HEK293 (cell line): ENCODE data around the gene THSD7A.

Experiments
- CTCF ChIA-PET: fragments of 350-600 bp; formaldehyde crosslinking; extraction: SDS; loops from one replicate; lab custom pipeline; 2021; ENCODE audit warnings: antibody characterized with exemption; lab: Yijun Ruan, JAX
- POLR2A ChIA-PET: fragments of 300-600 bp; formaldehyde crosslinking; extraction: SDS; loops from one replicate; lab custom pipeline; 2020; ENCODE audit warnings: antibody characterized with exemption, inconsistent platforms; lab: Yijun Ruan, JAX
- H3K27ac ChIP-seq: fragments of 200-500 bp; sonication (Bioruptor generic); 2 replicates; pipeline ENCODE4 v1.5.1; 2014; ENCODE audit warnings: low read depth, low read length, control low read depth, inconsistent platforms; ENCODE audit errors: extremely low read depth
- H3K36me3 ChIP-seq, 2 experiments: fragments of 200-500 bp in 1 of 2; sonication (Bioruptor generic) in 1 of 2; 1 replicate in 1 of 2; 2 replicates in 1 of 2; pipeline ENCODE4 v1.5.1; 2014 to 2017; ENCODE audit warnings: inconsistent platforms in 2 of 2, low read length in 2 of 2; ENCODE audit not compliant: control insufficient read depth in 2 of 2, insufficient read depth in 1 of 2
- H3K4me1 ChIP-seq: fragments of 200-500 bp; sonication (Bioruptor generic); 2 replicates; pipeline ENCODE4 v1.5.1; 2014; ENCODE audit warnings: mild to moderate bottlenecking, low read length, inconsistent platforms; ENCODE audit not compliant: control insufficient read depth, insufficient read depth
- H3K4me3 ChIP-seq: 2 replicates; pipeline ENCODE4 v1.5.1; 2011; ENCODE audit warnings: low read depth, mild to moderate bottlenecking, control low read depth, low read length, moderate library complexity
- H3K9me3 ChIP-seq: fragments of 200-500 bp; sonication (Bioruptor generic); 2 replicates; pipeline ENCODE4 v1.5.1; 2014; ENCODE audit warnings: low read depth, low read length, inconsistent platforms; ENCODE audit not compliant: control insufficient read depth, insufficient read depth
- BCL11B ChIP-seq: fragments of 450-650 bp; formaldehyde crosslinking; IDR thresholded peaks from 2 replicates; pipeline ENCODE4 v1.5.1; 2016; ENCODE audit warnings: low read depth, missing biosample characterization, missing genetic modification characterization
- PRDM2 ChIP-seq: fragments of 450-650 bp; formaldehyde crosslinking; IDR thresholded peaks from 2 replicates; pipeline ENCODE4 v1.5.1; 2016; ENCODE audit warnings: missing biosample characterization, missing genetic modification characterization, borderline replicate concordance
- ZBTB10 ChIP-seq: fragments of 450-650 bp; formaldehyde crosslinking; IDR thresholded peaks from 2 replicates; pipeline ENCODE4 v1.5.1; 2016; ENCODE audit warnings: missing biosample characterization, missing genetic modification characterization
- ZBTB6 ChIP-seq: fragments of 450-650 bp; formaldehyde crosslinking; IDR thresholded peaks from 2 replicates; pipeline ENCODE4 v1.5.1; 2017; ENCODE audit warnings: missing biosample characterization, missing genetic modification characterization
- ZEB2 ChIP-seq: fragments of 450-650 bp; formaldehyde crosslinking; IDR thresholded peaks from 2 replicates; pipeline ENCODE4 v1.5.1; 2016; ENCODE audit warnings: missing biosample characterization, missing genetic modification characterization
- ZNF26 ChIP-seq: fragments of 450-650 bp; formaldehyde crosslinking; IDR thresholded peaks from 2 replicates; pipeline ENCODE4 v1.5.1; 2016; ENCODE audit warnings: missing biosample characterization, missing genetic modification characterization
- ZNF37A ChIP-seq: fragments of 450-650 bp; IDR thresholded peaks from 2 replicates; pipeline ENCODE4 v1.5.1; 2018; ENCODE audit warnings: missing biosample characterization, missing genetic modification characterization
- ZNF391 ChIP-seq: fragments of 450-650 bp; formaldehyde crosslinking; IDR thresholded peaks from 2 replicates; pipeline ENCODE4 v1.5.1; 2016; ENCODE audit warnings: low read depth, missing biosample characterization, missing genetic modification characterization, borderline replicate concordance
- ZNF394 ChIP-seq: fragments of 450-650 bp; formaldehyde crosslinking; IDR thresholded peaks from 2 replicates; pipeline ENCODE4 v1.5.1; 2016; ENCODE audit warnings: missing biosample characterization, missing genetic modification characterization, mild to moderate bottlenecking, moderate library complexity, borderline replicate concordance
- ZNF530 ChIP-seq: fragments of 450-650 bp; formaldehyde crosslinking; IDR thresholded peaks from 2 replicates; pipeline ENCODE4 v1.5.1; 2016; ENCODE audit warnings: low read depth, missing biosample characterization, missing genetic modification characterization
- ZNF555 ChIP-seq: fragments of 450-650 bp; formaldehyde crosslinking; conservative IDR thresholded peaks from 2 replicates; pipeline ENCODE4 v1.5.1; 2017; ENCODE audit warnings: missing biosample characterization, mild to moderate bottlenecking, missing genetic modification characterization, inconsistent platforms
- ZNF626 ChIP-seq: fragments of 450-650 bp; sonication (Bioruptor Pico); formaldehyde crosslinking; IDR thresholded peaks from 2 replicates; pipeline ENCODE4 v1.5.1; 2018; ENCODE audit warnings: missing biosample characterization, missing genetic modification characterization, inconsistent platforms
- ZNF670 ChIP-seq: fragments of 450-650 bp; formaldehyde crosslinking; IDR thresholded peaks from 2 replicates; pipeline ENCODE4 v1.5.1; 2016; ENCODE audit warnings: missing biosample characterization, missing genetic modification characterization, low read depth
- ZSCAN30 ChIP-seq: fragments of 450-650 bp; IDR thresholded peaks from 2 replicates; pipeline ENCODE4 v1.5.1; 2018; ENCODE audit warnings: missing biosample characterization, mild to moderate bottlenecking, missing genetic modification characterization, moderate library complexity
- TF ChIP-seq, protein P1 (sequence below): fragments of 450-650 bp; formaldehyde crosslinking; IDR thresholded peaks from 2 replicates; pipeline ENCODE4 v1.5.1; 2016; ENCODE audit warnings: missing biosample characterization, missing genetic modification characterization

THSD7A gene

DNA sequence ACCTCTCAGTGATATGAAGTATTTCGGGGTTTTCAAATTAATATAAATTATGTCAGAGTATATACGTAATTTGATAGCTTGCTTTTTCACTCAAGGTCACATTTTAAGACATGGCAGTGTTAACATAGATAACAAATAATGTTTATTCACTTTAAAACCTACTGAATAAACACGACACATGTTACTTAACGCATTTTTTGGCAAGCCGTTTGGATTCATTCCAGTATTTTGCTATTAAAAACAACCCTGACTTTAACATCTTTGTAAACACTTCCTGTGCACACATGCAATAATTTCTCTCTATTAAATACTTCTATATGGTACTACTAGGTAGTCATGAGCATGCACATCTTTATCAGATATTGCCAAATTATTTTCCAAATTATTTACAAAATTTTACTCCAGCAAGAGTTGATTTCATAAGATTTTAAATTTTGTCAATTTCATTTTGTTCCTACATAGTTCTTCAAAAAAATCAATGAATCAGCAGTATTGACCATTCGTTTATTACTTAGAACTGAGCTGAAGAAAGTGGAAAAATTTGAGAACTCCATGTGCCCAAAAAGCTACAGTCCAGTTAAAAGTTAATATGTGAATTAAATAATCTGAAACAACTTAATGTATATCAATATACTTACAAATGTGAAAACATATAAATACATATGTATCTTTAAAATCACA is 26.8 kb upstream of the THSD7A start:
- H3K36me3 ChIP-seq = no peaks in the 10 kb centered on the region
- H3K27ac ChIP-seq = no peak overlapping the region
- no peak overlapping the region for H3K4me3 ChIP-seq
- peaks cover 3% of the 10 kb centered on the region for H3K4me1 ChIP-seq
- ChIA-PET CTCF (no interaction called here), POLR2A (no interaction called here)
- H3K9me3 ChIP-seq = no peaks in the 10 kb centered on the region
- TF ChIP-seq ZBTB6 (no peak), ZNF626 (tag by site-specific recombination) (no peak), PRDM2 (tag by site-specific recombination) (no peak), BCL11B (tag by site-specific recombination) (no peak), ZEB2 (no peak), ZNF670 (no peak)
- TF ChIP-seq, protein P1, sequence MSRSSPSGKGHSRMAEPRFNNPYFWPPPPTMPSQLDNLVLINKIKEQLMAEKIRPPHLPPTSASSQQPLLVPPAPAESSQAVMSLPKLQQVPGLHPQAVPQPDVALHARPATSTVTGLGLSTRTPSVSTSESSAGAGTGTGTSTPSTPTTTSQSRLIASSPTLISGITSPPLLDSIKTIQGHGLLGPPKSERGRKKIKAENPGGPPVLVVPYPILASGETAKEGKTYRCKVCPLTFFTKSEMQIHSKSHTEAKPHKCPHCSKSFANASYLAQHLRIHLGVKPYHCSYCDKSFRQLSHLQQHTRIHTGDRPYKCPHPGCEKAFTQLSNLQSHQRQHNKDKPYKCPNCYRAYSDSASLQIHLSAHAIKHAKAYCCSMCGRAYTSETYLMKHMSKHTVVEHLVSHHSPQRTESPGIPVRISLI (tag by site-specific recombination) = no peak

DNA sequence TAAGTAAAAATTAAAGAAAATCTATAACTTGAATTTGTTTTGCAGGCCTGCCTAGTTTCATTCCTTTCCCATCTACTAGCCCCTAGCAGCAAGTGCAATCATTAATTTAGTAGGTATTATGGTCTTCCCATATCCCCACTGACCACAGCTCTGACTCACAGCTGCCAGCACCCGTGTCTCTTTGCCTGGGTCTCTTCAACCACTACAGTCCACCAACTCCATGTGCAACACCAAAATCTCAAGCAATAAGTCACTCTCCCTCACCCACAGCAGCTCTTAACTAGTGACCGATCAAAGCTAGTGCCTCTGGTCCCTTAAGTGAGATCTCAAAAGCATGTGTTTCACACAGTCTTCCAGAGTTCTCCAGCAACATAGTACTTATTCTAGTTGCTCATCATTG is 26.0 kb upstream of the THSD7A start:
- Histone ChIP-seq H3K4me3 (no peak overlapping the region), H3K4me1 (peaks cover 3% of the 10 kb centered on the region), H3K9me3 (no peaks in the 10 kb centered on the region), H3K27ac (no peak overlapping the region), H3K36me3 (no peaks in the 10 kb centered on the region)
- ChIA-PET POLR2A (no interaction called here), CTCF (no interaction called here)
- TF ChIP-seq ZNF530 (tag by site-specific recombination) = no peak
- TF ChIP-seq ZNF555 (tag by site-specific recombination) = no peak
- TF ChIP-seq PRDM2 (tag by site-specific recombination) = no peak
- TF ChIP-seq ZBTB10 (tag by site-specific recombination) = no peak
- no peak for TF ChIP-seq ZNF391 (tag by site-specific recombination)
- TF ChIP-seq ZNF394 (tag by site-specific recombination) = no peak
- no peak for TF ChIP-seq ZSCAN30 (tag by site-specific recombination)
- no peak for TF ChIP-seq ZNF26
- no peak for TF ChIP-seq ZNF37A (tag by site-specific recombination)
